HCT116 (cell line): ENCODE data around the gene C5orf63. TPM values are rescaled to one million over a fixed set of nuclear protein-coding genes. Genes with fewer than 3 reads are reported as not detected.

Experiments
- ATAC-seq: fragments of 200-7000 bp; cut with Tn5 transposase; 2 replicates; pipeline ENCODE4 v1.9.1; 2020; ENCODE audit warnings: mild to moderate bottlenecking, moderate library complexity
- BruUV-seq: library from RNA; stranded (reverse); fragments of 400-500 nt; replicated peaks from 2 replicates; lab custom pipeline; 2021; lab: Mats Ljungman, UMichigan
- CTCF ChIA-PET: fragments of 300-600 bp; sonication (Branson Sonifier 250); formaldehyde crosslinking; loops from one replicate; lab custom pipeline; 2021; ENCODE audit warnings: antibody characterized with exemption; lab: Charles Lee
- POLR2A ChIA-PET: fragments of 300-600, 350-600 bp; sonication (Branson Sonifier 250); formaldehyde crosslinking; loops from one replicate; lab custom pipeline; 2021; ENCODE audit warnings: antibody characterized with exemption; lab: Charles Lee
- RAD21 ChIA-PET, 2 experiments: fragments of 300-600 bp; sonication (Branson Sonifier 250); formaldehyde crosslinking; loops; one replicate each; lab custom pipeline; 2023; ENCODE audit warnings: low total read pairs in 2 of 2; ENCODE audit not compliant: uncharacterized antibody in 2 of 2, unreplicated experiment in 2 of 2, low non-redundant PET in 1 of 2; lab: Charles Lee
- DNase-seq: peaks from one replicate; pipeline ENCODE4 v3.0.0-alpha.2; 2010; ENCODE audit warnings: low read depth, low spot score
- H2AFZ ChIP-seq: fragments of 200-600 bp; shearing (Covaris generic), sonication (generic); 2 replicates; pipeline ENCODE4 v1.6.1; 2017; ENCODE audit warnings: low read depth, mixed run types, mixed read lengths, antibody characterized with exemption, low read length; ENCODE audit not compliant: poor library complexity, severe bottlenecking
- H3K27ac ChIP-seq: 2 replicates; pipeline ENCODE4 v1.5.1; 2012; ENCODE audit warnings: low read depth, low read length
- H3K27me3 ChIP-seq: fragments of 200-600 bp; sonication (generic); 2 replicates; pipeline ENCODE4 v1.6.1; 2016; ENCODE audit warnings: mixed run types, low read length, mixed read lengths; ENCODE audit not compliant: insufficient read depth
- H3K36me3 ChIP-seq, 2 experiments: fragments of 200-500 bp in 1 of 2; fragments of 200-600 bp in 1 of 2; sonication (Bioruptor generic) in 1 of 2; sonication (generic) in 1 of 2; 2 replicates each; pipeline versions ENCODE4 v1.5.1 to v1.6.1; 2014 to 2016; ENCODE audit warnings: low read length in 2 of 2, inconsistent platforms in 1 of 2, mixed read lengths in 1 of 2, mixed run types in 1 of 2; ENCODE audit not compliant: insufficient read depth in 2 of 2, control insufficient read depth in 1 of 2
- H3K4me1 ChIP-seq, 2 experiments: fragments of 200-600 bp in 1 of 2; sonication (generic) in 1 of 2; 2 replicates each; pipeline versions ENCODE4 v1.5.1 to v1.6.1; 2012 to 2017; ENCODE audit warnings: low read length in 2 of 2, inconsistent platforms in 1 of 2, mild to moderate bottlenecking in 1 of 2, mixed read lengths in 1 of 2, mixed run types in 1 of 2, moderate library complexity in 1 of 2; ENCODE audit not compliant: insufficient read depth in 2 of 2, control insufficient read depth in 1 of 2
- H3K4me2 ChIP-seq: fragments of 200-600 bp; sonication (generic); 2 replicates; pipeline ENCODE4 v1.6.1; 2017; ENCODE audit warnings: mixed run types, low read length, mixed read lengths
- H3K4me3 ChIP-seq, 2 experiments: fragments of 200-600 bp in 1 of 2; sonication (generic) in 1 of 2; replicated peaks in 1 of 2; 2 replicates each; pipeline ENCODE4 v1.5.1; 2011 to 2016; ENCODE audit warnings: low read length in 2 of 2, control low read depth in 1 of 2, low read depth in 1 of 2, mild to moderate bottlenecking in 1 of 2, mixed read lengths in 1 of 2, mixed run types in 1 of 2
- H3K79me2 ChIP-seq: fragments of 200-600 bp; sonication (generic); 2 replicates; pipeline ENCODE4 v1.6.1; 2017; ENCODE audit warnings: mild to moderate bottlenecking, mixed run types, low read length, moderate library complexity, mixed read lengths; ENCODE audit not compliant: insufficient read depth
- H3K9ac ChIP-seq: fragments of 200-600 bp; sonication (generic); 2 replicates; pipeline ENCODE4 v1.6.1; 2016; ENCODE audit warnings: low read length, mixed read lengths
- H3K9me2 ChIP-seq: fragments of 200-600 bp; sonication (generic), shearing (Covaris generic); 2 replicates; pipeline ENCODE4 v1.6.1; 2017; ENCODE audit warnings: mixed run types, mild to moderate bottlenecking, moderate library complexity; ENCODE audit not compliant: insufficient read depth
- H3K9me3 ChIP-seq, 2 experiments: fragments of 200-500 bp in 1 of 2; fragments of 200-600 bp in 1 of 2; sonication (Bioruptor generic) in 1 of 2; sonication (generic) in 1 of 2; 2 replicates each; pipeline ENCODE4 v1.6.1; 2014 to 2017; ENCODE audit warnings: low read length in 2 of 2, mixed read lengths in 2 of 2, inconsistent platforms in 1 of 2, low read depth in 1 of 2, mild to moderate bottlenecking in 1 of 2, mixed run types in 1 of 2, moderate library complexity in 1 of 2; ENCODE audit not compliant: control insufficient read depth in 1 of 2, insufficient read depth in 1 of 2
- H4K20me1 ChIP-seq: fragments of 200-600 bp; sonication (generic), shearing (Covaris generic); 2 replicates; pipeline ENCODE4 v1.6.1; 2017; ENCODE audit warnings: mixed run types, mild to moderate bottlenecking, moderate library complexity; ENCODE audit not compliant: insufficient read depth
- ATF3 ChIP-seq: IDR thresholded peaks from 2 replicates; pipeline ENCODE4 v1.6.1; 2012
- CBX3 ChIP-seq: IDR thresholded peaks from 2 replicates; pipeline ENCODE4 v1.6.1; 2012; ENCODE audit warnings: low read depth
- CEBPB ChIP-seq: IDR thresholded peaks from 2 replicates; pipeline ENCODE4 v1.6.1; 2012; ENCODE audit warnings: low read depth
- EGR1 ChIP-seq: IDR thresholded peaks from 2 replicates; pipeline ENCODE4 v1.6.1; 2012; ENCODE audit warnings: low read depth
- EZH2 ChIP-seq: fragments of 200-600 bp; sonication (generic); IDR thresholded peaks from 2 replicates; pipeline ENCODE4 v1.6.1; 2017; ENCODE audit warnings: antibody characterized with exemption, mixed run types
- EZH2phosphoT487 ChIP-seq: fragments of 200-600 bp; IDR thresholded peaks from 2 replicates; pipeline ENCODE4 v1.6.1; 2018; ENCODE audit warnings: antibody characterized with exemption, borderline replicate concordance
- FOSL1 ChIP-seq: IDR thresholded peaks from 2 replicates; pipeline ENCODE4 v1.6.1; 2012; ENCODE audit warnings: low read depth
- JUND ChIP-seq: IDR thresholded peaks from 2 replicates; pipeline ENCODE4 v1.6.1; 2012
- POLR2A ChIP-seq: IDR thresholded peaks from 2 replicates; pipeline ENCODE4 v1.7.0; 2011; ENCODE audit warnings: borderline replicate concordance; ENCODE audit not compliant: insufficient read depth, insufficient read length; ENCODE audit errors: extremely low read depth
- POLR2AphosphoS5 ChIP-seq: IDR thresholded peaks from 2 replicates; pipeline ENCODE4 v1.6.1; 2011; ENCODE audit warnings: mild to moderate bottlenecking, low read depth, low read length, moderate library complexity
- RAD21 ChIP-seq: IDR thresholded peaks from 2 replicates; pipeline ENCODE4 v1.6.1; 2012; ENCODE audit warnings: low read depth, mild to moderate bottlenecking
- REST ChIP-seq: IDR thresholded peaks from 2 replicates; pipeline ENCODE4 v1.6.1; 2012; ENCODE audit warnings: low read depth
- SIN3A ChIP-seq: IDR thresholded peaks from 2 replicates; pipeline ENCODE4 v1.6.1; 2012; ENCODE audit warnings: low read depth
- TCF7L2 ChIP-seq: IDR thresholded peaks from 2 replicates; pipeline ENCODE4 v1.7.0; 2011; ENCODE audit warnings: borderline replicate concordance, inconsistent platforms; ENCODE audit not compliant: insufficient read depth, insufficient read length; ENCODE audit errors: extremely low read depth
- YY1 ChIP-seq: IDR thresholded peaks from 2 replicates; pipeline ENCODE4 v1.6.1; 2011; ENCODE audit warnings: low read length, low read depth, moderate library complexity, mild to moderate bottlenecking; ENCODE audit not compliant: insufficient replicate concordance; ENCODE audit errors: extremely low read depth
- ZFX ChIP-seq: fragments of 450-650 bp; IDR thresholded peaks from 2 replicates; pipeline ENCODE4 v1.6.1; 2017
- intact Hi-C: fragments of 100-400 bp; cut with micrococcal nuclease; formaldehyde crosslinking; loops from 2 replicates; pipeline ENCODE4 v1.10.0; 2022
- total RNA-seq: library from RNA; stranded (reverse); gene quantifications from one replicate; pipeline ENCODE4 v1.2.1, GENCODE V29; 2021; ENCODE audit not compliant: unreplicated experiment
- TF ChIP-seq, protein P1 (sequence below): IDR thresholded peaks from 2 replicates; pipeline ENCODE4 v1.6.1; 2011; ENCODE audit warnings: mild to moderate bottlenecking, low read length, moderate library complexity; ENCODE audit not compliant: insufficient replicate concordance; ENCODE audit errors: extremely low read depth
- TF ChIP-seq, protein P2 (sequence below), 3 experiments: fragments of 200-600 bp in 1 of 3; sonication (generic) in 1 of 3; IDR thresholded peaks in 2 of 3; conservative IDR thresholded peaks in 1 of 3; 2 replicates each; pipeline ENCODE4 v1.5.1; 2012 to 2017; ENCODE audit warnings: low read depth in 2 of 3, low read length in 2 of 3, antibody characterized with exemption in 1 of 3, borderline replicate concordance in 1 of 3, control low read depth in 1 of 3, mild to moderate bottlenecking in 1 of 3, mixed read lengths in 1 of 3, mixed run types in 1 of 3, moderate library complexity in 1 of 3; ENCODE audit not compliant: insufficient read depth in 1 of 3
- TF ChIP-seq, protein P3 (sequence below): IDR thresholded peaks from 2 replicates; pipeline ENCODE4 v1.6.1; 2012

The C5orf63 gene
- total RNA-seq, 1 experiment from 2014 or later: 4.4 TPM

GRCh38 chr5:127101533-127101932 lies 28.2 kb upstream of the C5orf63 start (continued):
- TF ChIP-seq TCF7L2: no peak
- no peak for TF ChIP-seq CEBPB
- no peak for TF ChIP-seq YY1
- no peak for TF ChIP-seq RAD21

- CTCF ChIA-PET: no interaction called here
- no peak overlapping the region for H2AFZ ChIP-seq
- no peak overlapping the region for H3K27ac ChIP-seq
- ATAC-seq (no peak), DNase-seq (no peak)
- no peak overlapping the region for H3K4me2 ChIP-seq
- H4K20me1 ChIP-seq: no peaks in the 10 kb centered on the region
- H3K79me2 ChIP-seq: no peaks in the 10 kb centered on the region
- no TSS peak for BruUV-seq
- H3K27me3 ChIP-seq: no peaks in the 10 kb centered on the region
- H3K9me3 ChIP-seq: no peaks in the 10 kb centered on the region
- RAD21 ChIA-PET: no interaction called here
- intact Hi-C loops: no loop called here
- H3K36me3 ChIP-seq: no peaks in the 10 kb centered on the region
- POLR2A ChIA-PET: no interaction called here
- H3K9ac ChIP-seq: no peak overlapping the region
- no peak overlapping the region for H3K4me3 ChIP-seq
- no peaks in the 10 kb centered on the region for H3K4me1 ChIP-seq
- H3K9me2 ChIP-seq: no peaks in the 10 kb centered on the region
- TF ChIP-seq ATF3 (no peak), RAD21 (no peak), REST (no peak), CEBPB (no peak), EGR1 (no peak), TCF7L2 (no peak), SIN3A (no peak), CBX3 (no peak), FOSL1 (no peak), EZH2phosphoT487 (no peak), EZH2 (no peak), ZFX (no peak), YY1 (no peak), POLR2AphosphoS5 (no peak), POLR2A (no peak), JUND (no peak)
- TF ChIP-seq, protein P1, sequence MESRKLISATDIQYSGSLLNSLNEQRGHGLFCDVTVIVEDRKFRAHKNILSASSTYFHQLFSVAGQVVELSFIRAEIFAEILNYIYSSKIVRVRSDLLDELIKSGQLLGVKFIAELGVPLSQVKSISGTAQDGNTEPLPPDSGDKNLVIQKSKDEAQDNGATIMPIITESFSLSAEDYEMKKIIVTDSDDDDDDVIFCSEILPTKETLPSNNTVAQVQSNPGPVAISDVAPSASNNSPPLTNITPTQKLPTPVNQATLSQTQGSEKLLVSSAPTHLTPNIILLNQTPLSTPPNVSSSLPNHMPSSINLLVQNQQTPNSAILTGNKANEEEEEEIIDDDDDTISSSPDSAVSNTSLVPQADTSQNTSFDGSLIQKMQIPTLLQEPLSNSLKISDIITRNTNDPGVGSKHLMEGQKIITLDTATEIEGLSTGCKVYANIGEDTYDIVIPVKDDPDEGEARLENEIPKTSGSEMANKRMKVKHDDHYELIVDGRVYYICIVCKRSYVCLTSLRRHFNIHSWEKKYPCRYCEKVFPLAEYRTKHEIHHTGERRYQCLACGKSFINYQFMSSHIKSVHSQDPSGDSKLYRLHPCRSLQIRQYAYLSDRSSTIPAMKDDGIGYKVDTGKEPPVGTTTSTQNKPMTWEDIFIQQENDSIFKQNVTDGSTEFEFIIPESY: no peak
- TF ChIP-seq, protein P2, sequence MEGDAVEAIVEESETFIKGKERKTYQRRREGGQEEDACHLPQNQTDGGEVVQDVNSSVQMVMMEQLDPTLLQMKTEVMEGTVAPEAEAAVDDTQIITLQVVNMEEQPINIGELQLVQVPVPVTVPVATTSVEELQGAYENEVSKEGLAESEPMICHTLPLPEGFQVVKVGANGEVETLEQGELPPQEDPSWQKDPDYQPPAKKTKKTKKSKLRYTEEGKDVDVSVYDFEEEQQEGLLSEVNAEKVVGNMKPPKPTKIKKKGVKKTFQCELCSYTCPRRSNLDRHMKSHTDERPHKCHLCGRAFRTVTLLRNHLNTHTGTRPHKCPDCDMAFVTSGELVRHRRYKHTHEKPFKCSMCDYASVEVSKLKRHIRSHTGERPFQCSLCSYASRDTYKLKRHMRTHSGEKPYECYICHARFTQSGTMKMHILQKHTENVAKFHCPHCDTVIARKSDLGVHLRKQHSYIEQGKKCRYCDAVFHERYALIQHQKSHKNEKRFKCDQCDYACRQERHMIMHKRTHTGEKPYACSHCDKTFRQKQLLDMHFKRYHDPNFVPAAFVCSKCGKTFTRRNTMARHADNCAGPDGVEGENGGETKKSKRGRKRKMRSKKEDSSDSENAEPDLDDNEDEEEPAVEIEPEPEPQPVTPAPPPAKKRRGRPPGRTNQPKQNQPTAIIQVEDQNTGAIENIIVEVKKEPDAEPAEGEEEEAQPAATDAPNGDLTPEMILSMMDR (IDR thresholded peaks at IDR 0.05 in 2 of 3, conservative IDR thresholded peaks at IDR 0.05 in 1 of 3; ENCODE audit: borderline replicate concordance in 1 of 3, insufficient read depth in 1 of 3, low read depth in 2 of 3, low read length in 2 of 3): no peak
- TF ChIP-seq, protein P3, sequence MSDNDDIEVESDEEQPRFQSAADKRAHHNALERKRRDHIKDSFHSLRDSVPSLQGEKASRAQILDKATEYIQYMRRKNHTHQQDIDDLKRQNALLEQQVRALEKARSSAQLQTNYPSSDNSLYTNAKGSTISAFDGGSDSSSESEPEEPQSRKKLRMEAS: no peak
Observed at GRCh38 chr5:127098241-127098640, 24.9 kb upstream of the C5orf63 start.
